Upper lobe of left lung (tissue), 6 donors: ENCODE measurements around the gene SLC31A2. TPM values are rescaled to one million over a fixed set of nuclear protein-coding genes. Genes with fewer than 3 reads are reported as not detected.

Experiments
- ATAC-seq, 2 donors: fragments of 200-7000 bp; cut with Tn5 transposase; one replicate each; pipeline ENCODE4 v1.9.1; 2022; ENCODE audit warnings: mild to moderate bottlenecking in 2 of 2, moderate library complexity in 2 of 2; ENCODE audit not compliant: low FRiP score in 2 of 2
- DNase-seq, 2 donors: peaks; one replicate each; pipeline ENCODE4 v3.0.0-alpha.2; 2019 to 2020
- H3K27ac ChIP-seq, 4 donors: fragments of 200-600 bp; sonication (generic); one replicate each; pipeline ENCODE4 v1.5.1; 2016 to 2019
- H3K27me3 ChIP-seq, 4 donors: fragments of 200-600 bp; sonication (generic); one replicate each; pipeline ENCODE4 v1.5.1; 2017 to 2019
- H3K36me3 ChIP-seq, 4 donors: fragments of 200-600 bp; sonication (generic); one replicate each; pipeline ENCODE4 v1.5.1; 2016 to 2019
- H3K4me1 ChIP-seq, 4 donors: fragments of 200-600 bp; sonication (generic); one replicate each; pipeline ENCODE4 v1.5.1; 2018 to 2019
- H3K4me3 ChIP-seq, 4 donors: fragments of 200-600 bp; sonication (generic); one replicate each; pipeline ENCODE4 v1.5.1; 2017 to 2019; ENCODE audit warnings: mild to moderate bottlenecking in 2 of 4, moderate library complexity in 1 of 4
- H3K9me3 ChIP-seq, 4 donors: fragments of 200-600 bp; sonication (generic); one replicate each; pipeline ENCODE4 v1.5.1; 2018 to 2019
- CTCF ChIP-seq, 6 experiments: fragments of 450-650 bp in 4 of 6; fragments of 200-600 bp in 2 of 6; sonication (generic) in 2 of 6; IDR thresholded peaks; one replicate each; pipeline ENCODE4 v1.5.1; 2016 to 2019; ENCODE audit warnings: antibody characterized with exemption in 6 of 6
- EP300 ChIP-seq, 4 donors: sonication (generic); formaldehyde crosslinking; IDR thresholded peaks; one replicate each; pipeline ENCODE4 v1.5.1; 2017; ENCODE audit warnings: antibody characterized with exemption in 4 of 4, control low read depth in 2 of 4
- POLR2A ChIP-seq, 4 donors: fragments of 450-650 bp; IDR thresholded peaks; one replicate each; pipeline ENCODE4 v1.5.1; 2016 to 2017; ENCODE audit warnings: antibody characterized with exemption in 4 of 4, mild to moderate bottlenecking in 2 of 4
- POLR2AphosphoS5 ChIP-seq, 2 donors: sonication (generic); formaldehyde crosslinking; IDR thresholded peaks; one replicate each; pipeline ENCODE4 v1.5.1; 2017; ENCODE audit warnings: antibody characterized with exemption in 2 of 2
- WGBS, 2 donors: methylation state at CpG; one replicate each; pipeline ENCODE4 v1.1.5; 2017 to 2018; 5-methylcytosine and 5-hydroxymethylcytosine counted together
- total RNA-seq, 6 donors: library from RNA; depleted of rRNA in 4 of 6; stranded (reverse); fragments of >200 nt in 4 of 6; gene quantifications; one replicate each; pipeline versions ENCODE4 v1.1.0 to v1.2.1, GENCODE V29; 2016 to 2021
- donor health status: DM: no; HTN: no; CAD: no; lungs with moderate emphysema.
- donor health status: DM: no; HTN: yes; CAD: no; lungs with severe emphysema.

SLC31A2 gene
- total RNA-seq, 6 donors from 2014 or later: 43.1 to 79.6 (median 57.4) TPM

- DNase-seq (no peak), ATAC-seq (no peak)
- no peaks in the 10 kb centered on the region for H3K9me3 ChIP-seq
- no peak overlapping the region for H3K4me3 ChIP-seq
- H3K27me3 ChIP-seq: no peaks in the 10 kb centered on the region
- no peak for TF ChIP-seq EP300 (IDR thresholded peaks at IDR 0.05)
- no peak for TF ChIP-seq POLR2A (IDR thresholded peaks at IDR 0.05)
- TF ChIP-seq POLR2AphosphoS5 (IDR thresholded peaks at IDR 0.05): no peak
- no peak for TF ChIP-seq CTCF (IDR thresholded peaks at IDR 0.05)
- H3K27ac ChIP-seq: peak overlapping the region in 1 of 4 donors; percentile 53
- 100% methylated on average over 2 of the region's 2 CpGs for WGBS, 2 donors
- peaks cover 49 to 92% (median 71%) of the 10 kb centered on the region in 4 donors for H3K36me3 ChIP-seq
- H3K4me1 ChIP-seq: peaks cover 0 to 26% (median 19%) of the 10 kb centered on the region in 4 donors
These were observed 33.2 kb downstream of the SLC31A2 start for GRCh38 chr9:113183956-113184488.

GRCh38 chr9:113184539-113184938 lies 33.7 kb downstream of the SLC31A2 start:
- H3K9me3 ChIP-seq: no peaks in the 10 kb centered on the region
- no peaks in the 10 kb centered on the region for H3K27me3 ChIP-seq
- no peak for DNase-seq
- H3K27ac ChIP-seq: peak overlapping the region in 3 of 4 donors; percentile 3 to 53 (median 42)
- H3K4me1 ChIP-seq: peaks cover 0 to 26% (median 21%) of the 10 kb centered on the region in 4 donors
- TF ChIP-seq POLR2A (IDR thresholded peaks at IDR 0.05) (no peak), CTCF (IDR thresholded peaks at IDR 0.05) (no peak), EP300 (IDR thresholded peaks at IDR 0.05) (no peak), POLR2AphosphoS5 (IDR thresholded peaks at IDR 0.05) (no peak)
- no peak for ATAC-seq
- 90 to 92% methylated on average over 2 of the region's 2 CpGs for WGBS, 2 donors
- H3K4me3 ChIP-seq: no peak overlapping the region
- peaks cover 44 to 87% (median 69%) of the 10 kb centered on the region in 4 donors for H3K36me3 ChIP-seq

- peaks cover 0 to 26% (median 21%) of the 10 kb centered on the region in 4 donors for H3K4me1 ChIP-seq
- H3K9me3 ChIP-seq: no peaks in the 10 kb centered on the region
- H3K27me3 ChIP-seq: no peaks in the 10 kb centered on the region
- ATAC-seq (no peak), DNase-seq (no peak)
- no peak overlapping the region for H3K4me3 ChIP-seq
- 66 to 78% methylated on average over 4 of the region's 4 CpGs for WGBS, 2 donors
- H3K36me3 ChIP-seq: peaks cover 44 to 86% (median 67%) of the 10 kb centered on the region in 4 donors
- TF ChIP-seq POLR2AphosphoS5 (IDR thresholded peaks at IDR 0.05): no peak
- no peak for TF ChIP-seq EP300 (IDR thresholded peaks at IDR 0.05)
- no peak for TF ChIP-seq CTCF (IDR thresholded peaks at IDR 0.05)
- TF ChIP-seq POLR2A (IDR thresholded peaks at IDR 0.05): no peak
- H3K27ac ChIP-seq: peak overlapping the region in 2 of 4 donors; percentile 42 to 53
These were observed 34.5 kb downstream of the SLC31A2 start for GRCh38 chr9:113185271-113185670.

GRCh38 chr9:113186137-113186755 lies 35.4 kb downstream of the SLC31A2 start:
- DNase-seq (no peak), ATAC-seq (no peak)
- 95 to 97% methylated on average over 7 of the region's 7 CpGs for WGBS, 2 donors
- Histone ChIP-seq H3K4me1 (peaks cover 0 to 26% (median 21%) of the 10 kb centered on the region in 4 donors), H3K27ac (peak overlapping the region in 3 of 4 donors; percentile 74 to 82 (median 81)), H3K27me3 (no peaks in the 10 kb centered on the region), H3K36me3 (peaks cover 40 to 85% (median 62%) of the 10 kb centered on the region in 4 donors), H3K4me3 (peak overlapping the region in 1 of 4 donors; percentile 30), H3K9me3 (no peaks in the 10 kb centered on the region)
- TF ChIP-seq CTCF (IDR thresholded peaks at IDR 0.05): no peak
- TF ChIP-seq POLR2A (IDR thresholded peaks at IDR 0.05): no peak
- no peak for TF ChIP-seq POLR2AphosphoS5 (IDR thresholded peaks at IDR 0.05)
- no peak for TF ChIP-seq EP300 (IDR thresholded peaks at IDR 0.05)
